ENCODE data around the gene DHRS3. TPM values are rescaled to one million over a fixed set of nuclear protein-coding genes. Genes with fewer than 3 reads are reported as not detected.

The DHRS3 gene
- total RNA-seq, 4 donors from 2014 or later = 73.3 to 86.9 (median 80.2) TPM

DNA sequence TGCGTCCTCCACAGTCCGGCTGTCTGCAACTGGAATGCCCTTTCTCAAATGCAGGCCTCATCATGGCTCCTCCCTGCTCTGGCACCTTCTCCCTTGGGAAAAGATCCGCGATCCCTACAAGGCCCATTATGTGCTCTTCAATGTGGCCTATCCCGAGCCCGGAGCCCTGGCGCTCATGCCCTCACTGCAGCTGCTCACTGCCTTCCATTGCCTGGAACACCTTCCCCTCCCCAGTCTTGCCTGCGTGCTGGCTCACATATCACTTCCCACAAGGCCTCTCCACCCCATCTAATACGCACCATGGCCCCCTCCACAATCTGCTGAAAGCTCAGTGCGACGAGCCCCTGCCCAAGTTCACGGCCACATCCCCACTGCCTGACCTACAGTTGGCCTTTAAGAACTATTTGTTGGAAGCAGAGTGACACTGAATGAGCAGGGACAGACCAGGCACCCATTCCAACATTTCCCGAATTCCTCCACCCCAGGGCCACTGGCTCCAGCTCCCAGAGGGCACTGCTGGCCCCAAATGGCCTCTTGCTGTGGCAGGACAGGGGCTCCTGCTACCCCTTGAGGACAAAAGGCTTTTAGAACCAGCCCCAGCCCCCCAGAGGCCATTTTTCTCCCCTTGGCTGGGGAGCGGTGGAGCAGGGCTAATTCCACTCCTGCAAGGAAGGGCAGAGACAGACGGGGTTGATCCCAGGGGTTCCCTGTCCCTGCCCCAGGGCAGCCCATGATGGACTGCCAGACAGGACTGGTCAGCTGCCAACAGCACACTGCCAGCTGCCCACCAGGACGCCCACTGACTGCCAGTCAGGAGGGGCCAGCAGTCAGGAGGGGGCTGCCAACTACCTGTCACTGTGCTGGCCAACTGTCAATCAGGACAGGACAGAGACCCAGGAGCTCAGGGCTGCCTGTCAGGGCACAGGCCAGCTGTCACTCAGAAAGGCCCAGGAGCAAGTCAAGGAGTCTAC, 64.8 kb downstream of the DHRS3 start:
- Histone ChIP-seq H3K4me3 (no peak overlapping the region), H3K4me1 (peaks cover 35% of the 10 kb centered on the region), H3K27me3 (no peaks in the 10 kb centered on the region), H3K9me3 (no peaks in the 10 kb centered on the region), H3K36me3 (no peaks in the 10 kb centered on the region), H3K27ac (peak overlapping the region; percentile 2)
- TF ChIP-seq EP300 (IDR thresholded peaks at IDR 0.05) (no peak), POLR2AphosphoS5 (IDR thresholded peaks at IDR 0.05) (no peak), POLR2A (IDR thresholded peaks at IDR 0.05) (no peak)
- TF ChIP-seq, protein P1, sequence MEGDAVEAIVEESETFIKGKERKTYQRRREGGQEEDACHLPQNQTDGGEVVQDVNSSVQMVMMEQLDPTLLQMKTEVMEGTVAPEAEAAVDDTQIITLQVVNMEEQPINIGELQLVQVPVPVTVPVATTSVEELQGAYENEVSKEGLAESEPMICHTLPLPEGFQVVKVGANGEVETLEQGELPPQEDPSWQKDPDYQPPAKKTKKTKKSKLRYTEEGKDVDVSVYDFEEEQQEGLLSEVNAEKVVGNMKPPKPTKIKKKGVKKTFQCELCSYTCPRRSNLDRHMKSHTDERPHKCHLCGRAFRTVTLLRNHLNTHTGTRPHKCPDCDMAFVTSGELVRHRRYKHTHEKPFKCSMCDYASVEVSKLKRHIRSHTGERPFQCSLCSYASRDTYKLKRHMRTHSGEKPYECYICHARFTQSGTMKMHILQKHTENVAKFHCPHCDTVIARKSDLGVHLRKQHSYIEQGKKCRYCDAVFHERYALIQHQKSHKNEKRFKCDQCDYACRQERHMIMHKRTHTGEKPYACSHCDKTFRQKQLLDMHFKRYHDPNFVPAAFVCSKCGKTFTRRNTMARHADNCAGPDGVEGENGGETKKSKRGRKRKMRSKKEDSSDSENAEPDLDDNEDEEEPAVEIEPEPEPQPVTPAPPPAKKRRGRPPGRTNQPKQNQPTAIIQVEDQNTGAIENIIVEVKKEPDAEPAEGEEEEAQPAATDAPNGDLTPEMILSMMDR (IDR thresholded peaks at IDR 0.05) = no peak
- peak in 1 of 2 donors; percentile 55 for DNase-seq (ENCODE audit: low spot score in 2 of 2)
- 79% methylated on average over 13 of the region's 16 CpGs for WGBS

DNA sequence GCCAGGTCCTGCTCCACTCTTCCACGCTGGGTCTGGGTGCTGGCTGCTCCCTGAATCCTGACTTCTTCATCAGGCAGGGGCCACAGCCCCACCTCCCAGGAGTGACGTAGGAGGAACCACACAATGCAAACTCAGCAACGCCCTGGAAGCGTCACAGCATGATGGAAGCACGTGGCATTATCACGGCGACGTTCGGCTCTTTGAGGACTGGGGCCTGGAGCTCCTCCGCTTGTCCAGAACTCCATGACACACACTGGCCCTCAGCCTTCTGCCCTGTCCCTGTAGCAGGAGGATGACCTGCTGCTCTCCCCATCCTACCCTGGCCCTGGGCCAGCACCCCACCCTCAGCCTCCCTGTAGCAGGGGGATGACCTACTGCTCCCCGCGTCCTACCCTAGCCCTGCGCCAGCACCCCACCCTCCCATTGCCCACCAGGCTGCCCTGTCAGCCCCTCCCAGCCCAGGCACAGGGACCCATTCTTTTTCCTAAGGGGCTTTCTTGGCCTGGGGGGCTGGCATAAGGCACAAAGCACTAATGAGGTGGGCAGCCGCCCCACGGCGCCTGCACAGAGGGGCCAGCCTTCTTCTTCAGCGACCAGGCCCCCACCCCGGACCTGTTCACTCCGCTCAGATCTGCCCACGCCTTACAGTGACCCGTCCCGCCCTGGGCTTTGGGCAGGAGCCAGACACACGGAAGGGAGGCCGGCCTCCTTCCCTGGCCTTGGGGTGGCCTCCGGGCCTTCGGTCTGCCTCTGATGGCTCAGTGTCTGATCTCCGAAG, 65.7 kb downstream of the DHRS3 start:
- TF ChIP-seq, protein P1 (IDR thresholded peaks at IDR 0.05) = no peak
- peaks cover 43% of the 10 kb centered on the region for H3K4me1 ChIP-seq
- no peaks in the 10 kb centered on the region for H3K9me3 ChIP-seq
- no peaks in the 10 kb centered on the region for H3K27me3 ChIP-seq
- 71% methylated on average over 16 of the region's 27 CpGs for WGBS
- no peak overlapping the region for H3K27ac ChIP-seq
- H3K4me3 ChIP-seq = no peak overlapping the region
- peak in 1 of 2 donors; percentile 61 for DNase-seq (ENCODE audit: low spot score in 2 of 2)
- H3K36me3 ChIP-seq = no peaks in the 10 kb centered on the region

DNA sequence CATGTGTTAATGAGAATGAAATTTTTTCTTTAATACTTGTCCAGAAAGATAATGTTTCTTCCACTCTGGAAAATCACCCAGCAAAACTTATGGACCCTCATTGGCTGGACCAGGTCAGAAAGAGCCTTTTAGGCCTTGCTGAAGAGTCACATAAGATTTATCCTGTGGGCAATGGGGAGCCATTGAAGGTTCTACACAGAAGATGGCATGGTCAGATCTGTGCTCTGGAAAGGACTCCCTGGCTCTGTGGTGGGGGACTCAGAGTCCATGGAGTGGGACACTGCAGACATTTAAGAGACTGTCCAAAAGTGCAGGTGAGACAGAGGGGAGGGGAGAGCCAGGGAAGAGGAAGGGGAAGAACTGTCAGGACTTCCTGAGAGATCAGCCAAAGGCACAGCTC, 66.4 kb downstream of the DHRS3 start:
- H3K27ac ChIP-seq = no peak overlapping the region
- H3K4me1 ChIP-seq = peaks cover 42% of the 10 kb centered on the region
- no peak for DNase-seq (ENCODE audit: low spot score in 2 of 2)
- no peaks in the 10 kb centered on the region for H3K27me3 ChIP-seq
- H3K36me3 ChIP-seq = no peaks in the 10 kb centered on the region
- no peak for TF ChIP-seq EP300 (IDR thresholded peaks at IDR 0.05)
- no peak for TF ChIP-seq POLR2AphosphoS5 (IDR thresholded peaks at IDR 0.05)
- no peak for TF ChIP-seq POLR2A (IDR thresholded peaks at IDR 0.05)
- TF ChIP-seq, protein P1 (IDR thresholded peaks at IDR 0.05) = no peak
- no peak overlapping the region for H3K4me3 ChIP-seq
- H3K9me3 ChIP-seq = no peaks in the 10 kb centered on the region

DNA sequence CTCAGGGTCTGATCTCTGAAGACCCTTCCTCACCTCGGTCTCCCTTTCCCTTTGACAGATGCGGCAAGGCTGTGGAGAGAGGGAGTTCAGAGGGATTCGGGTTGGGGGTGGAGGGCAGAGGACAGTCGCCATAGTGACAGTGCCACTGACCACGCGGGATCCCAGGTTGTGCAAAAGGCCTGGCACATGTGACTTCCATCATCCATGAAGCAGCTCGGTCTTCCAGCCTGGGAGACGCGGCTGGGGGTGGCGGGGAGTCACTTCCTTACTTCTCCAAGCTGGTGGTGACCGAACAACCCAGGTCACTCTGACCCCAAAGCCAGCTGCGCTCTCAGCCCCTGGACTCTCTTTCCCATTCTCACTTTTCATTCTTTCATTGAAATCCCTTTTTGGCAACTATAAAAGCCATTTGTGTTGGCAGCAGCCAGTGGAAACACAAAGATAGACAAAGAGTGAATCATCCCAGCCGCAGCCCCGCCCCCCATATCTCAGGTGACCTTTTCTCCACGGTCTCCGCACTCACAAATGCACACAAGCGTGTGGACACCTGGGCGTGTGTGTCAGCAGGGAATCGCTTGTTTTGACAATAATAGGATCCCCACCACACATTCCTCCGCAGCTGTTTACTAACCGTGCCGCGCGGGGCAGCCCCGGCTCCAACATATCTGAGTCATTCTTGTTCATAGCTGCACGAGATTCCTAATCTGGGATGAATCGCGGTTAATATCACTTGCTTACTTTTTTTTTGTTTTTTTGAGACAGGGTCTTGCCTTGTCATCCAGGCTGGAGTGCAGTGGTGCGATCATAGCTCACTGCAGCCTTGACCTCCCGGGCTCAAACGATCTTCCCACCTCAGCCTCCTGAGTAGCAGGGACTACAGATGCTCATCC, 68.3 kb downstream of the DHRS3 start:
- peak overlapping the region; percentile 25 for H3K4me3 ChIP-seq
- no peaks in the 10 kb centered on the region for H3K27me3 ChIP-seq
- TF ChIP-seq, protein P1 (IDR thresholded peaks at IDR 0.05) = no peak
- TF ChIP-seq POLR2A (IDR thresholded peaks at IDR 0.05) (no peak), EP300 (IDR thresholded peaks at IDR 0.05) (no peak), POLR2AphosphoS5 (IDR thresholded peaks at IDR 0.05) (no peak)
- peaks cover 42% of the 10 kb centered on the region for H3K4me1 ChIP-seq
- peak overlapping the region; percentile 73 for H3K27ac ChIP-seq
- DNase-seq (ENCODE audit: low spot score in 2 of 2) = peak; percentile 87 to 90
- no peaks in the 10 kb centered on the region for H3K36me3 ChIP-seq
- WGBS = 37% methylated on average over 30 of the region's 31 CpGs
- H3K9me3 ChIP-seq = no peaks in the 10 kb centered on the region

Measured in suprapubic skin (tissue), 4 donors.